A673 (cell line): Measurements from ENCODE around the gene NSRP1.

Source experiments
- CTCF ChIP-seq: fragments of 300-800, 200-600 bp; sonication (generic); conservative IDR thresholded peaks from 2 replicates; pipeline ENCODE4 v1.5.1; 2017; ENCODE audit warnings: low read depth, mild to moderate bottlenecking, antibody characterized with exemption, low read length, moderate library complexity, mixed read lengths
- EZH2 ChIP-seq: fragments of 200-600 bp; sonication (generic); IDR thresholded peaks from 2 replicates; pipeline ENCODE4 v1.6.1; 2017; ENCODE audit warnings: borderline replicate concordance, low read depth, mild to moderate bottlenecking, mixed read lengths, antibody characterized with exemption, low read length; ENCODE audit not compliant: poor library complexity, severe bottlenecking

- TF ChIP-seq CTCF (no peak), EZH2 (no peak)
Observed at GRCh38 chr17:30186761-30187160, 70.1 kb downstream of the NSRP1 start.
